Endothelial cell (in vitro differentiated cells): Measurements from ENCODE around the gene NTMT1. TPM values are rescaled to one million over a fixed set of nuclear protein-coding genes. Genes with fewer than 3 reads are reported as not detected.
A peak's percentile ranks its signal among the peaks of the same experiment; 100 is the strongest.

Experiments used
- DNase-seq: peaks from one replicate; pipeline ENCODE4 v3.0.0; 2021; ENCODE audit warnings: low spot score
- H3K27ac Mint-ChIP-seq: one replicate; pipeline ENCODE4 v1.8.0; 2021; ENCODE audit warnings: mixed read lengths, inconsistent platforms; ENCODE audit not compliant: unreplicated experiment
- H3K27me3 Mint-ChIP-seq: one replicate; pipeline ENCODE4 v1.8.0; 2021; ENCODE audit warnings: mild to moderate bottlenecking, moderate library complexity, mixed read lengths, inconsistent platforms; ENCODE audit not compliant: unreplicated experiment
- H3K36me3 Mint-ChIP-seq: one replicate; pipeline ENCODE4 v1.8.0; 2021; ENCODE audit warnings: mild to moderate bottlenecking, low read depth, mixed read lengths, inconsistent platforms; ENCODE audit not compliant: unreplicated experiment
- H3K4me1 Mint-ChIP-seq: one replicate; pipeline ENCODE4 v1.8.0; 2021; ENCODE audit warnings: mild to moderate bottlenecking, mixed read lengths, inconsistent platforms; ENCODE audit not compliant: unreplicated experiment
- H3K4me3 Mint-ChIP-seq: one replicate; pipeline ENCODE4 v1.8.0; 2021; ENCODE audit warnings: mild to moderate bottlenecking, mixed read lengths, inconsistent platforms; ENCODE audit not compliant: unreplicated experiment
- H3K9me3 Mint-ChIP-seq: one replicate; pipeline ENCODE4 v1.8.0; 2021; ENCODE audit warnings: mixed read lengths, inconsistent platforms; ENCODE audit not compliant: unreplicated experiment
- CTCF ChIP-seq: fragments of 200-600 bp; sonication (generic); IDR thresholded peaks from one replicate; pipeline ENCODE4 v1.5.0; 2021; ENCODE audit warnings: antibody characterized with exemption; ENCODE audit not compliant: unreplicated experiment
- total RNA-seq: library from RNA; stranded (reverse); fragmentation: NEBNext Ultra II Directional; extraction: Animal tissue kit (Norgen Biotek cat#: 25700); gene quantifications from one replicate; pipeline ENCODE4 v1.2.1, GENCODE V29; 2021; ENCODE audit not compliant: unreplicated experiment

NTMT1 gene
- total RNA-seq, 1 donor from 2014 or later: 16.7 TPM

GRCh38 chr9:129664746-129665388 lies 38.9 kb downstream of the NTMT1 start:
- DNase-seq: no peak
- Mint-ChIP-seq H3K4me3 (peak overlapping the region; percentile 74), H3K27ac (no peak overlapping the region)

GRCh38 chr9:129665389-129665775 lies 39.4 kb downstream of the NTMT1 start, which contains the start of gene PRRX2:
TSS of gene PRRX2 (plus strand) at chr9:129665647. CDS start at chr9:129665868, 221 bp downstream.
- peak; percentile 51 for DNase-seq
- Mint-ChIP-seq H3K27me3 (peaks cover 9% of the 10 kb centered on the region), H3K9me3 (no peaks in the 10 kb centered on the region), H3K4me1 (peaks cover 4% of the 10 kb centered on the region), H3K27ac (no peak within 1 kb of the TSS), H3K36me3 (no peaks in the 10 kb centered on the region), H3K4me3 (peak within 1 kb of the TSS; percentile 74)
- TF ChIP-seq CTCF: no peak

More at GRCh38 chr9:129664746-129665388, 38.9 kb downstream of the NTMT1 start:
- Mint-ChIP-seq H3K36me3 (no peaks in the 10 kb centered on the region), H3K9me3 (no peaks in the 10 kb centered on the region), H3K4me1 (peaks cover 2% of the 10 kb centered on the region), H3K27me3 (peaks cover 9% of the 10 kb centered on the region)
- no peak for TF ChIP-seq CTCF

- Mint-ChIP-seq H3K4me3 (no peak overlapping the region), H3K9me3 (no peaks in the 10 kb centered on the region), H3K27ac (no peak overlapping the region), H3K36me3 (no peaks in the 10 kb centered on the region), H3K4me1 (peaks cover 4% of the 10 kb centered on the region), H3K27me3 (peaks cover 9% of the 10 kb centered on the region)
- no peak for DNase-seq
- TF ChIP-seq CTCF: no peak
Measured at GRCh38 chr9:129665814-129666520, 40.0 kb downstream of the NTMT1 start.

- Mint-ChIP-seq H3K9me3 (no peaks in the 10 kb centered on the region), H3K27me3 (peaks cover 9% of the 10 kb centered on the region), H3K4me1 (peaks cover 4% of the 10 kb centered on the region), H3K4me3 (no peak overlapping the region), H3K36me3 (no peaks in the 10 kb centered on the region), H3K27ac (no peak overlapping the region)
- no peak for DNase-seq
- no peak for TF ChIP-seq CTCF
Measured at GRCh38 chr9:129666575-129666974, 40.6 kb downstream of the NTMT1 start.

GRCh38 chr9:129667378-129667777 lies 41.4 kb downstream of the NTMT1 start:
- H3K27ac Mint-ChIP-seq: no peak overlapping the region
- peaks cover 9% of the 10 kb centered on the region for H3K27me3 Mint-ChIP-seq
- H3K4me1 Mint-ChIP-seq: peaks cover 4% of the 10 kb centered on the region
- no peaks in the 10 kb centered on the region for H3K36me3 Mint-ChIP-seq
- no peak overlapping the region for H3K4me3 Mint-ChIP-seq
- TF ChIP-seq CTCF: no peak
- no peak for DNase-seq
- no peaks in the 10 kb centered on the region for H3K9me3 Mint-ChIP-seq
